SH-SY5Y (cell line): ENCODE data around the gene ZSCAN2.

Source experiments
- GATA2 ChIP-seq: IDR thresholded peaks from 2 replicates; pipeline ENCODE4 v1.6.1; 2011; ENCODE audit warnings: mild to moderate bottlenecking, low read depth, low read length
- GATA3 ChIP-seq: IDR thresholded peaks from 2 replicates; pipeline ENCODE4 v1.6.1; 2011; ENCODE audit warnings: low read depth, mild to moderate bottlenecking, low read length, moderate library complexity

- TF ChIP-seq GATA3 (no peak), GATA2 (no peak)
Measured at GRCh38 chr15:84645496-84645895, 44.7 kb downstream of the ZSCAN2 start.
